HG02571 (cell line): ENCODE measurements around the gene INHA.

Experiments used
- ATAC-seq: cut with Tn5 transposase; IDR thresholded peaks from one replicate; pipeline ENCODE4 v1.9.1; 2021; ENCODE audit warnings: mild to moderate bottlenecking, moderate library complexity; ENCODE audit not compliant: unreplicated experiment

Gene INHA, protein sequence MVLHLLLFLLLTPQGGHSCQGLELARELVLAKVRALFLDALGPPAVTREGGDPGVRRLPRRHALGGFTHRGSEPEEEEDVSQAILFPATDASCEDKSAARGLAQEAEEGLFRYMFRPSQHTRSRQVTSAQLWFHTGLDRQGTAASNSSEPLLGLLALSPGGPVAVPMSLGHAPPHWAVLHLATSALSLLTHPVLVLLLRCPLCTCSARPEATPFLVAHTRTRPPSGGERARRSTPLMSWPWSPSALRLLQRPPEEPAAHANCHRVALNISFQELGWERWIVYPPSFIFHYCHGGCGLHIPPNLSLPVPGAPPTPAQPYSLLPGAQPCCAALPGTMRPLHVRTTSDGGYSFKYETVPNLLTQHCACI

DNA sequence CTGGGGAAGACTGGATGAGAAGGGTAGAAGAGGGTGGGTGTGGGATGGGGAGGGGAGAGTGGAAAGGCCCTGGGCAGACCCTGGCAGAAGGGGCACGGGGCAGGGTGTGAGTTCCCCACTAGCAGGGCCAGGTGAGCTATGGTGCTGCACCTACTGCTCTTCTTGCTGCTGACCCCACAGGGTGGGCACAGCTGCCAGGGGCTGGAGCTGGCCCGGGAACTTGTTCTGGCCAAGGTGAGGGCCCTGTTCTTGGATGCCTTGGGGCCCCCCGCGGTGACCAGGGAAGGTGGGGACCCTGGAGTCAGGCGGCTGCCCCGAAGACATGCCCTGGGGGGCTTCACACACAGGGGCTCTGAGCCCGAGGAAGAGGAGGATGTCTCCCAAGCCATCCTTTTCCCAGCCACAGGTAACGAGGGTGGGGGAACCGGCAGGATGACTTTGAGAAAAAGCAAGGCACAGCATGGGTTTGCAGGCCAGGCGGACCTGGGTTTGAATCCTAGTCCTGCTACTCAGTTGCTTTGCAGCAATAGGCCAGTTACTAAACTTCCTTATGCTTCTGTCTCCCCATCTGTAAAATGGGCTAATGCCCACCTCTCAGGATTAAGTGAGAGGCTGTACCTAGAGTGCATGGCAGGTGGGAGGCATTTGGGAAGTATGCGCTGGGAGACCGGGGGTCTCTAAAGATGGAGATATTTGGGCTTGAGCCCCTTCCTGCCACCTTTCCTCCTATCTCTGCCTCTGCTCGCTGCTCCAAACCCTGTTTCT, at the start of gene INHA:
TSS of gene INHA (plus strand) at position 74 of the 765 bp plus-strand sequence. CDS start at position 139, 65 bp downstream.
- no peak for ATAC-seq

DNA sequence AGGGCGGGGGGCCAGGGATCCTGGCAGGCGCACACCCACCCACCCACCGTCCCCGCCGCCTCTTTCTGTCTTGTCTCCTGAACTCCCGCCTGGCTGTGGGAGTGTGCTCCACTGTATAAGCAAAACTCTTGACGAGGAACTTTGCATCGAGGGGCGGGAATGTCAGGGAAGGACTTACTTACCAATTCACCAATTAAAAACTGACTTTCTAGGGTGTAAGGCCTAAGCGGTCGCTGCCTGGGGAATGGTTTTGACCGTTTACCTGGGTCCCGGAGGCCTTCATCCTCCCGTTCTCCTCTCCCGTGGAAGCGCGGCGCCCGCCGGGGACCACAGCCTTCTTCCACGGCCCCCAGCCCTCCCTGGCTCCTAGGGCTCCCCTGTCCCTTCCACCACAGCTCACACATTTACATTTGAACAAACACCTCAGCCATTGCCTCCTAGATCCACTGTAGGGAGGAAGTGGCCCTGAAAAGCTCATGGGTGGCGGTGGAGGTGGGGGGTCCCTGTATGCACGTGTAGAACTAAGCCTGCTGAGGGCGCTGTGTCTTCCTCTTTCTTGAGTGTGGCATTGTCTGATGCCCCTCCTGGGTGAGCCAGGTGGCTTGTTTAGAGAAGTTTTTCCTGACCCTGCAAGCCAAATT, 49.0 kb upstream of the INHA start:
- ATAC-seq, result no peak

DNA sequence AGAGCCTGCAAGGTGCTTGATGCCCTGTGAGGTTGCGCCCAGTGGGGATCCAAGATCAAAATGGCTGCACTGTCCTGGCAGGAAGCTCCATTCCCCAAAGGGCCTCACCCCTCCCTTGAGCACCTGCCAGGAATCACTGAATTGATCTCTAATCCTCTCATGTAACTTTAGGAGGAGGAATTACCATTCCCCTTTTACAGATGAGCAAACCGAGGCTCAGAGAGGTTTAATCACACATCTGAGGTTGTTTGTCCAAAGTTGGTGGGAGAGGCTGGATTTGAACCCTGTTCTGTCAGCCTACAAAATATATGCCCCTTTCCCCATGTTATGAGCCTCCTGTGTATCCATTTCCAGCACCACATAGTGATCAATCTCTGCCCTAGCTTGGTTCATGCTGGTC, 47.3 kb upstream of the INHA start:
- no peak for ATAC-seq

DNA sequence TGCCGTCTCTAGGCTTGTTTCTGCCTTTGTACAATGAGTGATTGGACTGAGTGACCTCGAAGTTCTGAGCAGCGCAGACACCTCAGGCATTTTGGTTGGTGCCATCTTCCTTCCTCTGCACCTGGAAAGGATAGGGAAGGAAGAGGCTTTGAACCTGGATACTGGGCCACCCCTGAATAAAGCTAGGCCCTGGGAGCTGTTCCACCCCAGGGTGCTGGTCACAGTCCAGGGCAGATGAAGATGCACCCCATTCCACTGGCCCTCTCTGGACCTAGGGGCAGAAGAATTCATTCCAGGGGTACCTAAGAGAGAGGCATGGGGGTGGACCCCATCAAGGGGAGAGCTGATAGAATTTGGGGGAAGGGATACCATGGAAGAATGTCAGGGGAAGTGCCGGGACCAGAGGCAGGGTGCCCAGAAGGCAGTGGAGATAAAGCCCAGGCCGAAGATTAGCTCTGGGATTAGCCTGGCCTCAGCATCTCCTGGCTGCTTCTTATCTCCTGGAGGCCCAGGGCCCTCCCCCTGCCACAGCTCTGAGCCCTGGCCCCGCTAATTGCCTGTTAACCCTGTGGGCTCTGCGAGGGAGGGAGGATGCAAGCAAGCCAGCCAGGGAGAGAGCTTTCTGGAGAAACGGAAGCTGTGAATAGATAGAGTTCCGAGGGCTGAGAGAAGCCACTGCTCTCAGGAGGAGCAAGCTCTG, 46.4 kb upstream of the INHA start:
- ATAC-seq, result no peak

DNA sequence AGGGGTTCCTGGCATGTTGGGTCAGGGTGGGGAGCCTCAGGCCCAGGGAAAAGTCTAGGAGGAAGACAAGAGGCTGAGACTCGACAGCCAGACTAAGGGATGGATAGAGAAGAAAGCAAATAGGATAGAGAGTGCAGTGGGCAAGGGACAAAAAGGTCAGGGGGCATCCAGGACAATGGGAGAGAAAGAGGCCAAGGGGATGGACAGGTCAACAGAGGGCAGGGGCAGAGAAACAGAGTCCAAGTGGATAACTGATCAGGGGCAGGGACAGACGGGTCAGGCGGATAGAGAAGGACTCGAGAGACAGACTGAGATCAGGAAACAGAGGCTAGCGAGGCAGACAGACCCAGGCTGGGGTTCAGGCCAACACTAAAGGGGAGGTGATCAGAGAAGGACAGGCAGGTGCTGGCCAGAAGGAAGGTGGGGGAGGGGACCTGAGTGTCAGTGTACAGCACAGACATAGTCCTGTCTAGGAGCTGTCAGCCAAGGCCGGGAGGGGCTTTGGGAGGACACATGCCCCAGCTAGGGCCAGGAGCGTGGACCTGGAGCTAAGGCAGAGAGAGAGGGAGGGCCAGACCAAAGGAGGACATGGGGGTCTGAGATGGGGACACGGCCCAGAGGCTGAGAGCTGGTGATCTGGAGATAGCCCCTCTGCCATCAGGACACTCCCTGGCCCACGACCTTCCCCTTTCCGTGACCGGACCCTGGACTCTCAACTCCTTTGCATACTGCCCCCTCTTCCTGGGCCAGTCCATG, 45.6 kb upstream of the INHA start:
- no peak for ATAC-seq

DNA sequence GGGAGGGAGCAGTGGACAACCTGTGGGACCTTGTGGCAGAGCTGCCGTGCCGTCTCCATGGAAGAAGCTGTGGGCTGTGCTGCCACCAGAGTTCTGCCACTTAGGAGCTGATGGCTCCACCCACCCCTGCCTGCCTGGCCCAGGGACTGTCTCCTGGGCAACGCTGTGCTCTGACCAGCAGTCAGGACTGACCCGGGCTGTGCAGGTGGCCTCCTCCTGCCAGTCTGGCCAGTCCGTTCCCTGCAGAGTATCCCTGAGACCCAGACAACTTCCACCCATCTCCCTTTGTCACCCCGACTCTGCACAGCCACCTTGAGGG, 45.1 kb upstream of the INHA start:
- ATAC-seq, result no peak

DNA sequence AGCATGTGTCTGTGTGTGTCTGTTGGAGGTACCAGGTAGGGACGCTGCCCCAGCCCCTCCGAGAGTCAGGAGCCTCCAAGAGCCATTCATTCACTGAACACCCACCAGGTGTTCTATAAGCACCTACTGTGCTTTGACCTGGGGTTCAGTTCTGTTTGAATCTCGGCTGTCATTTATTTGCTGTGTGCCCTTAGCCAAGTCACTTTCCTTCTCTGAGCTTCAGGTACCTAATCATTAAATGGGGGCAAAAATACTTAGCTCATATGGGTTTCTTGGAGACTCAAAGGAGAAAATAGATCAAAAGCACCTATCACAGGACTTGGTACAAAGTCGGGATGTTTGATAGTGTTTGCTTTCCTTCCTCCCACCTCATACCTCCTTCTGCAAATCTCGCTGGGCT, 44.6 kb upstream of the INHA start:
- ATAC-seq, result no peak

DNA sequence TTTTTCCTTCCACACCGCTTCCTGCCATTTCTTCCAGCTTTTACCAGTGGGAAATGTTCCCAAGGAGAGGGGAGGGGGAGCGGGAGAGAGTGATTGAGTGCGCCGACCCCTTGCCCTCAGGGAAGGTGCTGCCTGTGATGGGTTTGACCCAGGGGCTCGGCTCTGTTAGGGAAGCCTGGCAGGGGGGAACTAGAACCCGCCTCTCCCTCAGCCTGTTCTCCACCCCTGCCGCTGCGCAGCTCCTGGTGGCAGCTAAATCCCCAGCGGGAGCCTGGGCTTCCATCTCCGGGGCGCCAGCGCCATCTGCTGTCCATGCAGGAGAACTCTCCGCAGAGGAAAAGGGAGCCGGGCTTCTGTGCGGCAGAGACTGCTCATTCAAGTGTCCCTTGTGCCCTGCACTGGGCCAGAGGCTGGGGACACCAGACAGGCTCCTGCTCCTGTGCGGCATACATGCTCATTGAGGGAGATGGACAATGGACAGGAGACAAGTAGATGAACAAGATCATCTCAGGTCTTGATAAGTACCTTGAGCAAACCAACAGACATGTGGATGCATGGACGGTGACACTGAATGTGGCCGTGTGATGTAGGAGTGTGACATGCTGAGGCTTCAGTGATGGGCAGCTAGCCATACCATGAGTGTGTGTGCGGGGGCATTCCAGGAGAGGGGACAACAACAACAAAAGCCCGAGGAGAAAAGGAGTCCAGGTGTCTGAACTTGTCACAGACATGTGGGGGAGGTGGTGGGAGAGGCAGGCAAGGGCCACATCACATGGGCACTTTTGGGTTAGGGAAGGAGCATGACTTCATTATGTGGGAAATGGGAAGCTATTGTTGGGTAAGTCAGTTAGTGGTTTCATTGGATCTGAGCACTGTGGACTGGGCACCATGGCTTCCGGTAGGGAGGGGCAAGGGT, 41.8 kb upstream of the INHA start:
- ATAC-seq, result peak; percentile 68

DNA sequence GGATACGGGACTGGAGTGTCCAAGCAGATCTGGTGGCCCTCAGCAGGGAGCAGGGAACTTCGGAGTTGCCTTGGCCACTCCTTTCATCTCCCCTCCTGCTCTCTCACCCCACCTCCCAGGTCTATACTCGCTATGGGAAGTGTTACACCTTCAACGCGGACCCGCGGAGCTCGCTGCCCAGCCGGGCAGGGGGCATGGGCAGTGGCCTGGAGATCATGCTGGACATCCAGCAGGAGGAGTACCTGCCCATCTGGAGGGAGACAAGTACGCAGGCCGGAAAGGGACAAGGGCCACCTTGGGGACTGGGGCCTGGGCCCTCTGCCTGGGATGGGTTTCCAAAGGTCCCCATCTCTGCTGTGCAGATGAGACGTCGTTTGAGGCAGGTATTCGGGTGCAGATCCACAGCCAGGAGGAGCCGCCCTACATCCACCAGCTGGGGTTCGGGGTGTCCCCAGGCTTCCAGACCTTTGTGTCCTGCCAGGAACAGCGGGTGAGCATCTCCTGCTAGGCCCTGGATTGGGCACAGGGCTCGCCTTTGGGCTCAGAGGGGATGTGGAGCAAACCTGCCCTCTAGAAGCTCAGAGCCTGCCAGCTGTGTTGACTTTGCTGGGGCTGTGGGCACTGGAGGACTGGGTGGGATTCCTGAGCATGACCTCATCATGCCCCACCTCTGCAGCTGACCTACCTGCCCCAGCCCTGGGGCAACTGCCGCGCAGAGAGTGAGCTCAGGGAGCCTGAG, 40.3 kb upstream of the INHA start:
- no peak for ATAC-seq

DNA sequence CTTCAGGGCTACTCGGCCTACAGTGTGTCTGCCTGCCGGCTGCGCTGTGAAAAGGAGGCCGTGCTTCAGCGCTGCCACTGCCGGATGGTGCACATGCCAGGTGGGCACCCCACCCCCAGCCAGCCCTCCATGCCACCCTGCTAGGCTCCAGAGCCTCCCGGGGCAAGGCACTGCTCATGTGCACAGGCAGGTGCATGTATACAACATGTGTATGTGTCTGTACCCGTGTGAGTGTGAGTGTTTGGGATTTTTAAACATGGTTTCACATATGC, 39.8 kb upstream of the INHA start:
- no peak for ATAC-seq

DNA sequence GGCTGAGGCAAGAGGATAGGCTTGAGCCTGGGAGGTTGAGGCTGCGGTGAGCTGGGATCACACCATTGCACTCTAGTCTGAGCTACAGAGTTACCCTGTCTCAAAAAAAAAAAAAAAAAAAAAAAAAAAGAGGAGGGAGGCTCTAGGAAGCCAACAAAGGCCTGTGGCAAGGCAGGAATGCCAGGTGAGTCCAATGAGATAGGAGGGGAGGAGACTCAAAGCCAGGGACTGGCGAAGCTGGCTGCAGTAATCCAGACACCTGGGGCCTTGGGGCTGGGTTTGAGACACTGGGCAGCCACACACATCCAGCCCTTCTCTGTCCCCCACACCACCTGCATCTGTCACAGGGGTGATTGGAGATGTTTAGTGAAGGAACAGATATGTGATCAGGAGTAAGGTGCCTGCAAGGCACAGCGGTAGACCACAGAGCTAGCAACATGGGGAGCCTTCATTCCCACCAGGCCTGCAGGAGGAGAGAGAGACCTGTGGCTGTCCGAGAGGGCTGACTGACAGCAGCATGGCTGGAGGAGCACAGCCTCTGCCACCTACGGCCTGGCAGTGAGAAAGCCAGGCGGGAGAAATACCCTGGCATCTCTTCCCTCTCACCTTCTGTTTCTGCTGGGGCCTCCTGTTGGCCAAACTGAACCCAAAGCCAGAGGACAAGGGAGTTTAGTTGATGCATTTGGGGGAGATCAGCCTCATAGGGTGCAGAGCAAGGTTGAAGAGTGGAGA, 38.0 kb upstream of the INHA start:
- no peak for ATAC-seq

DNA sequence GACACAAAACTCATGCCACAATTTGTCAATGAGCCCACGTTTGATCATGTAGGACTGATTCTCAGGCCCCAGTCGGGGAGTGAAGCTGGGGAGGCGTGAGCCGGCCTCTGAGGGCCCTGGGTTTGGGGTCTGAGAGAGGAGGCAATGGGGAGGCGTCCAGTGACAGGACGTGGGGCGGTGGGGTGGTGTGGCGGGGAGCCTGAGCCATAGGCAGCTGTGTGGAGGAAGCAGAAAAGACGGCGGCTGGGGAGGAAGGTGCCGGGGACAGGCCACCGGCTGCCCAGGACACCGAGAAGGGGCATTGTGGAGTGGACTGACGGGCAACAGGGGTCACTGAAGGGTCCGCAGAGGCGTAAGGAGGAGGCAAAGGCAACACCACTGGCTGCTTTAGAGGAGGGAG, 35.7 kb upstream of the INHA start:
- no peak for ATAC-seq

DNA sequence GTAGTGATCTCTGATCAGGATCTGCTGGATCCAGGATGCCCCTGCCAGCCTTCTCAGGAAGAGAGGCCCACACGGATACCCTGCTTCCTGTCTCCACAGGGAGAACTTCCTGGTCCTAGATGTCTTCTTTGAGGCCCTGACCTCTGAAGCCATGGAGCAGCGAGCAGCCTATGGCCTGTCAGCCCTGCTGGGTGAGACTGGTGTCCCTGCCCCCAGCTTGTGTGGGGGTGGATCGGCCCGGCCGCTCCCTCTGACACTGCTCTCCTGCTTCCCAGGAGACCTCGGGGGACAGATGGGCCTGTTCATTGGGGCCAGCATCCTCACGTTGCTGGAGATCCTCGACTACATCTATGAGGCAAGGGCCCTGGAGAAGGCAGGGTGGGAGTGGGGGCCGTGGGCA, 35.1 kb upstream of the INHA start:
- ATAC-seq, result no peak

DNA sequence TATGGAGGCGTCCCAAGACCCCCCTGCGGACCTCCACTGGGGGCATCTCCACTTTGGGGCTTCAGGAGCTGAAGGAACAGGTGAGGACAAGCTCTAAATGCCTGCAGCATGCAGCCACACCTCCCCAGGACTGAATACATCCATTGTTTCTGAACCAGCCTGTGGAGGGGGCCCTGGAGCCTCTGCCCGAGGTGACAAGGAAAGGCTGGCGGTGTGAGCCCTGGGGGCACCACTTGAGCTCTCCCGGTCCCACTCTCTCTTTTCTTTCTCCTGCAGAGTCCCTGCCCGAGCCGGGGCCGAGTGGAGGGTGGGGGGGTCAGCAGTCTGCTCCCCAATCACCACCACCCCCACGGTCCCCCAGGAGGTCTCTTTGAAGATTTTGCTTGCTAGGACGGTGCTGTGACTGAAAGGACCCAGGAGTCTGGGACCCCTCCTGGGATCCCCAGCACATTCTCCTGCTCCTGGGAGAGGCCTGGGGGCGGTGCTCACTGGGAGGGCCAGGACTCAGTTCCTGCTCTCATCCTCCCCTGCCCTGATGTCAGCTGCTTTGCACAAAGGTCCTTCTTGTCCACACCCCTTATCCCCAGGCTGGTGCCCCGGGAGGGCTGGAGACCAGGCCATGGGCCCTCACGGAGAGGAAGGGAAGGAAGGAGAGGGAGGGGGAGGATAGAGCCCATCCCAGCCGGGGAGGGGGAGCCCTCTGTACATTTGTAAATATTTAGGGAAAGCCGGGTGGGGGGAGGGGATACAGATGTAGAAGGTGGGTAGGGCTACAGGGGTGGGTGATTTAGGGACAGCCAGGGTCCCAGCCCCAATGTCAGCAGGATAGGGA, 34.2 kb upstream of the INHA start:
- no peak for ATAC-seq

DNA sequence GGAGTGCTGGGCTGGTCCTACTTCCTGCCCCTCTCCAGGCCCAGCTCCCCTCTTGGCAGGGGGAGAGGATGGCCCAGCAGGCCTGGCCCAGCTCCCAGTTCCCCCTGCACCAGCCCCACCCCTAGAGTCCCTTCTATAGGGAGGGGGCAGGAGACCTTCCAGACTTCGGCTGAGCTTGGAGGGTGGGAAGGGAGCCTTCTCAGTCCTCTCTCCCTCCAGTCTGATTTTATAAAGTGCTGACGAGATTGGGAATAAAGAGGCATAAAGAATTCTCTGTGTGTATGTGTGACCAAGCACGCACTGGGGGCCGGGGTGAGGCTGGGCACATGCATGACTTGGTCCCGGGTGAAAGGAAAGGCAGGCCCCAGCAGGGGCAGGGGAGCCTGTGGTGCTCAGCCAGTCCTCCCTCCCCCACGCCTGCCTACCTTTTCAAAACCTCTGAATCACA, 33.6 kb upstream of the INHA start:
- no peak for ATAC-seq

DNA sequence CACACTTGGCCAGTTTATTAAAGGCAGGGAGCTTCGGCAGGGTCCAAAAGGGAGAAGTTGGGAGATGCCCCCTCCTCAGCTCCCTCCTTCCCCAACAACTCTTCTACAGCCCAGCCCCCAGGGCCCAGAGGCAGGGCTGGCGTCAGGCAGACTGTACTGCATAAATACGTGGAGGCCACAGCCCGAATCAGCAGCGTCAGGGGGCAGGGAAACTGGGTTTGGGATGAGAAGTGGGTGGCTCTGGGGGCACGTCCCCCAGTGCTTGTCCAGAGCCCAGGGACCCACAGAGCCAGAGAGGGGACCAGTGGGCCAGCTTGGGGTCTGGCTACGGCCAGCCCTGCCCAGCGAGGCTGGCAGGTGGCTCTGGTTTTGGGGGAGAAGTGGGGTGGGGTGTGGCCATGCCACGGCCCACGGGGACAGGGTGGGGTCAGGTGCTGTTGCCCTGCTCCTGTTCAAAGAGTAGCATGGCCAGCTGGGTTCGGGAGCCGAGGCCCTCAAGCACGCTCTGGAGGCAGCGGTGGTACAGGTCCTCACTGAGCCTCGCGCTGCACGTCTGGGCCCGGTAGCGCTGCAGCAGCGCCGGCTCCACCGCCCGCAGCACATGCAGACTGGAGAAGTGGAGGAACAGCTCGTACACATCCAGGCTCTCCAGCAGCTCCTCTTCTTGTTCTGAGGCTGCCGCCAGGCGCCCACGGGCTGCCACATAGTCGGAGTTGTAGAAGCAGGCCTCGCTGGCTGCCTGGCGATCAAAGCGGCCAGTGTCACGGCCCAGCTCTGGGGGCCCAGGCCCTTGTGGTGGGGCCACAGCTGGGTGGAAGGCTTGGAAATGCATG, 32.9 kb upstream of the INHA start:
- ATAC-seq, result no peak
